B cell (primary cell): Measurements from ENCODE around the gene MAFF. TPM values are rescaled to one million over a fixed set of nuclear protein-coding genes. Genes with fewer than 3 reads are reported as not detected.

Experiments
- ATAC-seq: fragments of 200-7000 bp; cut with Tn5 transposase; one replicate; pipeline ENCODE4 v1.10.0; 2021; ENCODE audit warnings: low read depth, mild to moderate bottlenecking, moderate number of reproducible peaks, moderate library complexity
- CTCF ChIA-PET: fragments of 350-600 bp; sonication (Branson Sonifier 250); formaldehyde crosslinking; loops from one replicate; lab custom pipeline; 2021; ENCODE audit warnings: antibody characterized with exemption, inconsistent platforms; lab: Charles Lee
- POLR2A ChIA-PET: fragments of 350-600 bp; sonication (Branson Sonifier 250); formaldehyde crosslinking; loops from one replicate; lab custom pipeline; 2021; ENCODE audit warnings: antibody characterized with exemption; lab: Charles Lee
- DNase-seq: peaks from one replicate; pipeline ENCODE4 v3.0.0; 2013
- H2AFZ ChIP-seq: 2 replicates; pipeline ENCODE4 v1.6.1; 2012; ENCODE audit warnings: mild to moderate bottlenecking, low read depth, low read length; ENCODE audit not compliant: insufficient read depth, poor library complexity, severe bottlenecking
- H3K27ac ChIP-seq, 2 donors: 1 replicate in 1 of 2; 2 replicates in 1 of 2; pipeline ENCODE4 v1.5.1; 2012 to 2013; ENCODE audit warnings: low read length in 2 of 2, mild to moderate bottlenecking in 2 of 2, moderate library complexity in 1 of 2
- H3K27me3 ChIP-seq, 4 experiments: fragments of 200-600 bp in 1 of 4; sonication (generic) in 1 of 4; replicated peaks in 1 of 4; 1 replicate in 2 of 4; 2 replicates in 2 of 4; pipeline versions ENCODE4 v1.6.1 to v1.7.0; 2013 to 2016; ENCODE audit warnings: low read length in 3 of 4, mild to moderate bottlenecking in 2 of 4, mixed read lengths in 1 of 4, moderate library complexity in 1 of 4; ENCODE audit not compliant: insufficient read depth in 4 of 4, control insufficient read depth in 3 of 4; ENCODE audit errors: control extremely low read depth in 1 of 4
- H3K36me3 ChIP-seq, 2 experiments: replicated peaks in 1 of 2; 1 replicate in 1 of 2; 2 replicates in 1 of 2; pipeline versions ENCODE4 v1.6.1 to v1.7.1; 2013; ENCODE audit warnings: low read length in 1 of 2; ENCODE audit not compliant: insufficient read depth in 2 of 2, control insufficient read depth in 1 of 2; ENCODE audit errors: control extremely low read depth in 1 of 2, extremely low read depth in 1 of 2
- H3K4me1 ChIP-seq, 2 donors: fragments of 200-600 bp in 1 of 2; sonication (generic) in 1 of 2; 1 replicate in 1 of 2; 2 replicates in 1 of 2; pipeline versions ENCODE4 v1.5.1 to v1.6.1; 2013 to 2017; ENCODE audit warnings: low read length in 2 of 2; ENCODE audit not compliant: control insufficient read depth in 2 of 2, insufficient read depth in 2 of 2
- H3K4me2 ChIP-seq: replicated peaks from 2 replicates; pipeline ENCODE3; 2012; ENCODE audit warnings: mild to moderate bottlenecking, low read depth, low read length; ENCODE audit not compliant: poor library complexity, severe bottlenecking
- H3K4me3 ChIP-seq, 5 experiments: fragments of 200-600 bp in 1 of 5; sonication (generic) in 1 of 5; 1 replicate in 3 of 5; 2 replicates in 2 of 5; pipeline versions ENCODE4 v1.5.1 to v1.7.0; 2011 to 2016; ENCODE audit warnings: low read length in 4 of 5, mild to moderate bottlenecking in 4 of 5, low read depth in 2 of 5, control low read depth in 1 of 5, moderate library complexity in 1 of 5; ENCODE audit not compliant: insufficient read depth in 1 of 5; ENCODE audit errors: control extremely low read depth in 1 of 5, extremely low read depth in 1 of 5
- H3K79me2 ChIP-seq: fragments of 200-600 bp; sonication (generic); one replicate; pipeline ENCODE4 v1.6.0; 2016; ENCODE audit warnings: low read length; ENCODE audit not compliant: control insufficient read depth, insufficient read depth
- H3K9ac ChIP-seq: fragments of 200-600 bp; sonication (generic); 2 replicates; pipeline ENCODE4 v1.6.1; 2017; ENCODE audit warnings: mild to moderate bottlenecking, low read length, moderate library complexity
- H3K9me3 ChIP-seq, 3 donors: one replicate each; pipeline versions ENCODE4 v1.6.1 to v1.7.1; 2013; ENCODE audit warnings: low read length in 2 of 3; ENCODE audit not compliant: control insufficient read depth in 2 of 3, insufficient read depth in 1 of 3; ENCODE audit errors: control extremely low read depth in 1 of 3
- H4K20me1 ChIP-seq: 2 replicates; pipeline ENCODE4 v1.6.0; 2012; ENCODE audit warnings: mild to moderate bottlenecking, low read length; ENCODE audit not compliant: insufficient read depth, control insufficient read depth, poor library complexity, severe bottlenecking
- H3K27ac Mint-ChIP-seq: one replicate; pipeline ENCODE4 v1.8.0; 2021; ENCODE audit warnings: mixed read lengths
- H3K27me3 Mint-ChIP-seq: one replicate; pipeline ENCODE4 v1.8.0; 2021; ENCODE audit warnings: mixed read lengths
- H3K4me1 Mint-ChIP-seq: one replicate; pipeline ENCODE4 v1.8.0; 2021; ENCODE audit warnings: mixed read lengths
- H3K4me3 Mint-ChIP-seq: one replicate; pipeline ENCODE4 v1.8.0; 2021; ENCODE audit warnings: mixed read lengths
- H3K9me3 Mint-ChIP-seq: one replicate; pipeline ENCODE4 v1.8.0; 2022; ENCODE audit warnings: mixed read lengths; ENCODE audit not compliant: insufficient read depth
- EZH2 ChIP-seq: IDR thresholded peaks from 2 replicates; pipeline ENCODE4 v1.6.1; 2012; ENCODE audit warnings: borderline replicate concordance, low read depth, mild to moderate bottlenecking, moderate library complexity, low read length; ENCODE audit not compliant: insufficient read depth, poor library complexity, severe bottlenecking
- WGBS: methylation state at CpG from one replicate; pipeline ENCODE4 v1.1.5; 2013; ENCODE audit warnings: missing lambda C conversion rate; ENCODE audit not compliant: insufficient coverage; 5-methylcytosine and 5-hydroxymethylcytosine counted together
- intact Hi-C: fragments of 100-400 bp; cut with micrococcal nuclease; formaldehyde crosslinking; loops from one replicate; pipeline ENCODE4 v1.10.0; 2022
- polyA plus RNA-seq: library from polyadenylated mRNA; depleted of rRNA; stranded (reverse); fragments of >200 nt; gene quantifications from 2 replicates; pipeline ENCODE4 v1.2.3, GENCODE V29; 2012
- total RNA-seq, 2 donors: library from RNA; stranded (reverse); fragments of 120-200 nt in 1 of 2; gene quantifications; 1 replicate in 1 of 2; 2 replicates in 1 of 2; pipeline versions ENCODE4 v1.2.3 to v1.2.4, GENCODE V29; 2013 to 2022
- TF ChIP-seq, protein P1 (sequence below): fragments of 200-600 bp; IDR thresholded peaks from one replicate; pipeline ENCODE4 v1.8.0; 2022; ENCODE audit warnings: antibody characterized with exemption, mild to moderate bottlenecking

Gene MAFF
- total and polyA plus RNA-seq, 2 donors (not counting 1 experiment from before 2014, with no cell fraction given), result 5.3 to 18.0 TPM

- WGBS, result 46% methylated on average over 8 of the region's 8 CpGs
- H3K36me3 ChIP-seq, result no peaks in the 10 kb centered on the region
- H3K9me3 ChIP-seq, result peaks cover 0 to 11% (median 0%) of the 10 kb centered on the region in 3 donors
- ChIA-PET POLR2A (interaction anchor here (0.5 kb wide), 1 partner anchor 765 kb away, joined by 3 read pairs; no protein-coding TSS in a partner anchor), CTCF (interaction anchor here (0.7 to 1.8 kb wide), 6 partner anchors 9 to 162 kb away, joined by 3 to 7 read pairs (median 4); partner anchors contain the start of genes MAFF and TMEM184B)
- TF ChIP-seq, protein P1, sequence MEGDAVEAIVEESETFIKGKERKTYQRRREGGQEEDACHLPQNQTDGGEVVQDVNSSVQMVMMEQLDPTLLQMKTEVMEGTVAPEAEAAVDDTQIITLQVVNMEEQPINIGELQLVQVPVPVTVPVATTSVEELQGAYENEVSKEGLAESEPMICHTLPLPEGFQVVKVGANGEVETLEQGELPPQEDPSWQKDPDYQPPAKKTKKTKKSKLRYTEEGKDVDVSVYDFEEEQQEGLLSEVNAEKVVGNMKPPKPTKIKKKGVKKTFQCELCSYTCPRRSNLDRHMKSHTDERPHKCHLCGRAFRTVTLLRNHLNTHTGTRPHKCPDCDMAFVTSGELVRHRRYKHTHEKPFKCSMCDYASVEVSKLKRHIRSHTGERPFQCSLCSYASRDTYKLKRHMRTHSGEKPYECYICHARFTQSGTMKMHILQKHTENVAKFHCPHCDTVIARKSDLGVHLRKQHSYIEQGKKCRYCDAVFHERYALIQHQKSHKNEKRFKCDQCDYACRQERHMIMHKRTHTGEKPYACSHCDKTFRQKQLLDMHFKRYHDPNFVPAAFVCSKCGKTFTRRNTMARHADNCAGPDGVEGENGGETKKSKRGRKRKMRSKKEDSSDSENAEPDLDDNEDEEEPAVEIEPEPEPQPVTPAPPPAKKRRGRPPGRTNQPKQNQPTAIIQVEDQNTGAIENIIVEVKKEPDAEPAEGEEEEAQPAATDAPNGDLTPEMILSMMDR, result no peak
- no peak for TF ChIP-seq EZH2
- H4K20me1 ChIP-seq, result no peaks in the 10 kb centered on the region
- Mint-ChIP-seq H3K27me3 (no peaks in the 10 kb centered on the region), H3K27ac (peak overlapping the region; percentile 32), H3K4me1 (peaks cover 19% of the 10 kb centered on the region), H3K9me3 (no peaks in the 10 kb centered on the region), H3K4me3 (peak overlapping the region; percentile 78)
- ATAC-seq (peak; percentile 16), DNase-seq (no peak)
- peak overlapping the region; percentile 69 for H2AFZ ChIP-seq
- H3K9ac ChIP-seq, result peak overlapping the region; percentile 52
- no peaks in the 10 kb centered on the region for H3K27me3 ChIP-seq
- peak overlapping the region in 4 of 5 experiments; percentile 20 to 51 (median 34) for H3K4me3 ChIP-seq
- intact Hi-C loops, result loop anchor here (1.0 to 2.0 kb wide), 3 partner anchors 12 to 139 kb away; no protein-coding TSS in a partner anchor
- peak overlapping the region; percentile 77 for H3K4me2 ChIP-seq
- H3K4me1 ChIP-seq, result peaks cover 5 to 18% of the 10 kb centered on the region in 2 donors
- no peak overlapping the region for H3K27ac ChIP-seq
- no peaks in the 10 kb centered on the region for H3K79me2 ChIP-seq
Measured at GRCh38 chr22:38213990-38214301, 12.2 kb downstream of the MAFF start.
